HG03575 (cell line): ENCODE data around the gene JMJD8.

Experiments
- ATAC-seq: cut with Tn5 transposase; IDR thresholded peaks from one replicate; pipeline ENCODE4 v1.9.1; 2021; ENCODE audit not compliant: unreplicated experiment, insufficient number of reproducible peaks, low FRiP score; ENCODE audit errors: extremely low read depth

JMJD8 gene

DNA sequence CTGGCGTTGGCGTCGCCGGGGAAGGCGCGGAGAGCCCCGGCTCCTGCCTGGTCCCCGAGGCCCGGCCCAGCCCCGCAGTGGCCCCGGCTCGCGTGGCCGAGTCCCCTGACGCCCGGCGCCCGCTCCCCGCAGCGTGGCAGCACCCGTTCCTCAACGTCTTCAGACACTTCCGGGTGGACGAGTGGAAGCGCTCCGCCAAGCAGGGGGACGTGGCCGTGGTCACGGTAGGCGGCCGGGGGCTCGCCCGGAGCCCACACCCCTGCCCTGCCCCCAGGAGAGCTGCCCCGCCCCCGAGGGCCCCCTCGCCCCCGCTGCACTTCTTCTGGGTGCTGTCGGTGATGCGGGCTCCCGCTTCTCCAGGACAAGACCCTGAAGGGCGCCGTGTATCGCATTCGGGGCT, 34.5 kb downstream of the JMJD8 start:
- ATAC-seq = no peak

DNA sequence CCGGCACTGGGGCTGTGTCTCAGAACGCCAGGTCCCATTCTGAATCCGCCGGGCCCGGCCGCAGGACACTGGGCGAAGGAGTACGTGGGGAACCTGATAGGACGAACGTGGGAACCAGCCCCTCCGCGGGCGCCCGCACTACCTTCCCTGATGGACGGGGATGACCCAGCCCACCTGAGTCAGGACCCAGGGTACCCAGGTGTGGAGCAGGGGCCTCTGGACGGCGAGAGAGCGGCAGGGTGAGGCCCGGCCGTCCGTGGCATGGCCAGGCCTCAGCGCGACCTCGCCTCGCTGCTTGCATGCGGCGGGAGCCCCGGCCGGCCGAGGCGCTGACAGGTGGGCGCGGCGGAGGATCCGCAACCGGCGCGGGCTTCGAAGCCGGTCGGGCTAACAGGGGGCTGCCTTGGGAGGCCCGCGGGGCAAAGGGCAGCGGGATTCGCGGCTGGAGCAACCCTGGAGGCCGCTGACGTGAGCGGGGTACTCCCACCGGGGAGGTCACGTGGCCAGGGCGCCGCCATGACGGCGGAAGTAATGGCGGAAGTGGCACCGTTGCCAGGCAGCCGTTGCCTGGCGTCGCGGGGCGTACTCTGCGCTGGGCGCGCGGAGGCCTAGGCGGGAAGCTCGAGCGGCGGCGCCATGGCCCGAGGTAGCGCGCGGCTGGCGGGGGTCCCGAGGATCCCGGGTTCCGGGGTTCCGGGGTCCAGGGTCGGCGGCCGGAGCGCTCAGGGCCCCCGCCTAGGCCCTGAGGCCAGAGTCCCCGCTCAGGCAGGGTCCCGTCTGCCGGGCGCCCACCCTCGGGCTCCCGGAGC, 35.1 kb downstream of the JMJD8 start, which contains the start of gene WDR90:
TSS of gene WDR90 (plus strand) at position 585 of the 809 bp plus-strand sequence. CDS start at position 637, 52 bp downstream.
- ATAC-seq = no peak

DNA sequence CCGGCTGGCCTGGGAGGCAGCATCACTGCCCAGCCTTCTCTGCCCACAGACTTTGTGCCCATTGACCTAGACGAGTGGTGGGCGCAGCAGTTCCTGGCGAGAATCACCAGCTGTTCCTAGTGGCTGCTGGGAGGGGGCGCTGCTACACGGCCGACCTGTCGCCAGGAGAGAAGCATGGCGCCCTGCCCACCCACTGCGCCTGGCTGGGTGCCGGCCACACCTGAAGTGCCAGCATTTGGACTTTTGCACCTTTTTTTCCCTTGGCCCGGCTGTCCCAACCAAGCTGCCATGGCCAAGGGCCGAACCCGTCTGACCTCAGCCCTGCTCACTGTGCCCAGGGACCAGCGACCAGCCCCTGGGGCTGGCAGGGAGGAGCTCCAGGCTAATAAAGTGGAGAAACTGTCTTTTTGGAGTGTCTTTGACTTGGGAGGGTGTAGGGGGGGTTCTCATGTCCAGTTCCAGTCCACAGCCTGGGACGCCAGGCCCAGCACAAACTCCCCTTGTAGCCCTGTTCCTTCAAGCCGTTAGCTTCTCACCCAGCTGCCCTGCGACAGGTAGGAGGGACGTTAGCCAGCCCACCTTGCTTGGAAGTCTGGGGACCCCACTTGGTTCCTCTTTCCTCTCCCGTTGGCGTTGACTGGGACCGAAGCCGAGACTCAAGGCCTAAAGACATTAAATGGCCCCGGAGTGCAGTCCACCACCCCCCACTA, 35.9 kb downstream of the JMJD8 start:
- ATAC-seq = no peak

DNA sequence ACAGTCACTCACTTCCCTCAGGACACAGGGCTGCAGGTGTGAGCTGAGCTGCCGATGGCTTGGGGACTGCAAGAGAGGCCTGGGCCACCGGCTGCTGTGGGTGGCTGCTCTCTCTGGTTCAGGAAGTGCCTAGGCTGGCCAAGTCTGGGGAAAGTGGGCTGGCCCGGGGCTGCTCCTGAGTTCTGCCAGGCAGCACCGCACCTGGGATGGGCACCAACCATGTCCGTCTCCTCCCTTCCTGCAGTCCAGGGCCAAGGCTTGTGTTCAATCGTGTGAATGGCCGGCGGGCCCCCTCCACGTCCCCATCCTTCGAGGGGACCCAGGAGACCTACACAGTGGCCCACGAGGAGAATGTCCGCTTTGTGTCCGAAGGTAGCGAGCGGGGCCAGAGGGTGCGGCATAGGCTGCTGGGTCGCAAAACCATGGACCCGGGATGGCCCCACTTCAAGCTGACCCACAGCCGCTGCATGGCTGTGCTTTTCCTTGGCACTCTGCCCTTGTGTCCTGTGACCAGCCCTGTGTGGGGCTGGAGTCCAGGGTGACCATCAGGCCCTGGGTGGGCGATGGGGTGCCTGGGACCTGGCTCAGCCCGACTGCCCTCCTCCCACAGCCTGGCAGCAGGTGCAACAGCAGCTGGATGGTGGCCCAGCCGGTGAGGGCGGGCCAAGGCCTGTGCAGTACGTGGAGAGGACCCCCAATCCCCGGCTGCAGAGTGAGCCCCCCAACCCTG, 36.8 kb downstream of the JMJD8 start:
- no peak for ATAC-seq

DNA sequence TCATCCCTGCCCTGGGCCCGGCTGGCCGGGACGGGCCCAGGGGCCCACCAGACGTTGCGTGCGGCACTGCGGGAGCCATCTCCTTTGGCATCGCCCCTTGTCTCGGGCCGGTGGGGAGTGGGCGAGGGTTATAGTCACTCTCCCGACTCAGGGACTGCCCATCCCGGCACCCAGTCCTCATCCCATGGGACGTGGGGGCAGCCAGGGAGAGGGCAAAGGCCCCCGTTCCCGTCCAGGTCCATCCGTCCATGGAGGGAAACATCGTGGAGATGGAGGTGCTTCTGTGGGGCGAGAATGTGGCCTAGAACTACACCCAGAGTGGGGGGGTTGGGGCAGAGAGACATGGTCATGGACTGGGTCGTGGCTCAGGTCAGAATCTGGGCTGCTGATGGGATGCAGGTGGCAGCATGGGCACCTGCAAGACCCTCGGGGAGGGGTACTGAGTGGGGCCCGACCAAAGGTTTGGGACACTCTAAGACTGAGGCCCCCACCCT, 37.4 kb downstream of the JMJD8 start:
- no peak for ATAC-seq

DNA sequence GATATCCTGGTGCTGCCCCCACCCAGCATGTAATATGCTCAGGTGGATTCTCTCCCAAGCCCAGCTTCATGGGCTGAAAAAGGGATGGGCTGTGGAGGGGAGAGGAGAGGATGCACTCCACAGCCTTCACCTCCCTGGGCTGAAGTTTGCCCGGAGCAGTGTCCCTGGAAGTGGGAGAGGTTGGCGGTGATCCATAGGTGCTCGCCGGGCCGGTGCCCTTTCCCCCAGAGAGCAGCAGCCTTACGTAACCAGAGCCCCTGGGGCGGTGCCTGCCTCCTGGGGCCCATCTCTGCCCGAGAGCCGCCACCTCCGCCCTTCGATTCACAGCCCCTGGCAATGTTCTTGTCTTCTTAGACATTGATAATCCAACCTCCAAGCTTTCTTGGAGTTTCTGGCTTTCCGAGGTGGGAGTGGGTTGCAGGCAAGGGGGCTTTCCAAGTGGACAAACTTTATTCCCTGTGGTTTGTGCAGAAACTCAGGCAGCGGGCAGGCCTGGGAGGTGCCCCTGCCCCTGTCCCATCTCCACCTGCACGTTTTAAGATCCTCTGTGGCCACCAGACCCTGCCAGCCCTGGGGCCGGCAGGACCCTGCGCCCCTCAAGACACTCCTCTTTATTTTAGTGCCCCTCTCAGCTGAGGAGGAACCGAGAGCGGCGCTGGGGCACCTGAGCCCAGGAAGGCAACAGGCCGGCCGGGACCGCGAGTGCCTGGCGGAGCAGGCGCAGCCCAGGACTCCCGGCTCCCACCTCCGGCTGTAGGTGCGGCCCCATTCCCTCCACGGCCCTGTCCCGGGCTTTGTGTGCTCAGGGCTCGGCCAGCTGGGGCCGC, 38.1 kb downstream of the JMJD8 start:
- ATAC-seq = no peak

DNA sequence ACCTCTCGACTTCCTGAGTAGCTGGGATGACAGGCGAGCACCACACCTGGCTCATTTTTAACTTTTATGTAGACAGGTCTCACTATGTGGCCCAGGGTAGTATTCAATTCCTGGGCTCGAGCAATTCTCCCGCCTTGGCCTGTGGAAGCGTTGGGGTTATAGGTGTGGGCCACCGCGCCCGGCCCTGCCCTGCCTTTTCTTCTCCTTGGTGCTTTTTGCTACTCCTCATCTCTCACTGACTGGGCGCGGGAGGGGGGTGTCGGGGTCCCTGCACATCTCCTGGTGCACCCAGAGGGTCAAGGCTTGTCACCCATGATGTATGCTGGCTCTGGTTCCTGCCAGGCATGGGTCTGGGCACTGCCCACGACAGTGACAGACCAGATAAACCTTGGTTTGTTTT, 39.6 kb downstream of the JMJD8 start:
- no peak for ATAC-seq

DNA sequence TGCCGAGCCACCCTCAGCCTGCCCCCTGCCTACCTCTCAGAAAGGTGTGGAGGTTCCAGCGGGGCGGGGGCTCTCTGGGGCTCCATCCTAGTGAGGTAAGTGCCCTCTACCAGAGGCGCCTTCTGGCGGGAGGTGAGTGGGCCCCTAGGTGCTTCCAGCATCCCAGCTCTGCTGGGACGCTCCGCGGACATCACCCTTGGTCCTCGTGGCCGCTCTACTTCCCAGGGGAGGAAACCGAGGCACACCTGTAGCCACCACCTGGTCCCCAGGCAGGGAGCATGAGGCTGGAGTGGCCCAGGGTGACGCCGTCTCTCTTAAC, 41.1 kb downstream of the JMJD8 start:
- no peak for ATAC-seq

DNA sequence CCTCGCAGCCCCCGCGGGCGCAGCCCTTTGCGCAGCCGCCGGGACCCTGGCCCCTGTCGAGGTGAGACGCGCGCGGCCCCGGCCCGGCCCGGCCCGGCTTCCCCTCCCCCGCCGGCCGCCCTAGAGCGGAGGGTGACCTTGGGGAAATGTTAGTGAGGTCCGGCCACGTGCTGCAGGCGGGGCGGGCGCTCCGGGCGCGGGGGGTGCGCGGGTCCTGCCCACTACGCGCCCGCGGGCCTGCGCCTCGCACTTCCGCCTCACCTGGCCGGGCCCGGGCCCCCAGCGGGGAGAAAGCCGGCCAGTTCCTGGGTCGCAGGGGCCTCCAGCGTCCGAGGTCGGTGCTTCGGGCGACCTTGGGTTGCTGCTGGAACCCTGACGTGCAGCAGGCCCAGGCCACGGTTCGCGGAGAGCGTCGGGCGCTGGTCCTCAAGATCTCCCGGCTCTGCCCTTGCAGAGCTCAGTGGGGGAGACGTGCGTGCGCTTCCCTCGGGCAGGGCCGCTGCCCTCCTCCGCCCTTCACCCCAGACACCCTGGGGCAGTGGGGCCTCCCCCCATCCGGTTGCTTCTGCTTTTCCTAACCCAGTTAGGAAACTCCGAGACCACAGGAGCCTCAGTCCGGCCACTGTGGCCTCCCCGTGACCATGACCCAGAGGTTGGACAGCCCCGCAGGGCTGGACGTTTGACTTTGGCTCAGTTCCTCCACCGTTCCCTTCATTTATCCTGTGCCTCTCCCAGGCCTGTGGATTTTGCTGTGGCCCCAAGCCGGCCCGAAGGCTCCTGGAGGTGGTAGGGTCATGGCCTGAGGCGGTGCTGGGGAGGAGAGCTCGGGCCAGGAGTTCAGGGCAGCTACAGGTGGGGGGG, 41.7 kb downstream of the JMJD8 start:
- no peak for ATAC-seq

DNA sequence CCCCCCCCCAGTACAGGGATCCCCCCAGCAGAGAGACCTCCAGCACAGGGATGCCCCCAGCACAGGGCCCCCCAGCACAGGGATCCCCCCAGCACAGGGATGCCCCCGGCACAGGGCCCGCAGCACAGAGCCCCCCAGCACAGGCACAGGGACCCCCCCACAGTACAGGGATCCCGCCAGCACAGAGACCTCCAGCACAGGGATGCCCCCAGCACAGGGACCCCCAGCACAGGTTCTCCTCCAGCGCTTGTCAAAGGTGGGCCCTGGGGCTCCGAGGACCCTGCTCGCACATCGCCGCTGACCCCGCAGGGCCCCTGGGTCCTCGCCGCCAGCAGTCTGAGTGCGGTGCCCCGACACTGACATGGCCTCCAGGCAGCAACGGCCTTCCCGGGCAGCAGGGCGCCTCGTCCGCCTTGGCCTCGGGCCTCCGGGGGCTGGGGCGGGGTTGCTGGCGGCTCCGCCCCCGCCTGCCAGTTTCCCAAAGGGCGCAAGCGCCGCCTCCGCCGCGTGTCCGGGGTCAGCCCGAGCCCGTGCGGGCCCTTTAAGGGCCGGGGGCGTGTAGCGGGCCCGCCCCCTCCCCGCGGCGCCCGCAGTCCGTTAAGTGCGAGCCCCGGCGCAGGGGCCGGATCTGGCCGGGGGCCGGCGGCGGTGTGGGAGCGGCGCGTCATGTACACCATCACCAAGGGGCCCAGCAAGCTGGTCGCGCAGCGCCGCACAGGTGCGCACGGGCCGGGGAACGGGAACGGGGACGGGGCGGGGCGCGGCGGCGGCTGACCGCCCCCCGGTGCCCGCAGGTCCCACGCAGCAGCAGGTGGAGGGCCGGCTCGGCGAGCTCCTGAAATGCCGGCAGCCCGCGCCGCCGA, 42.6 kb downstream of the JMJD8 start, which contains the start of gene MCRIP2:
TSS of gene MCRIP2 (plus strand) at position 503 of the 863 bp plus-strand sequence. CDS start at position 667, 164 bp downstream.
- no peak for ATAC-seq

DNA sequence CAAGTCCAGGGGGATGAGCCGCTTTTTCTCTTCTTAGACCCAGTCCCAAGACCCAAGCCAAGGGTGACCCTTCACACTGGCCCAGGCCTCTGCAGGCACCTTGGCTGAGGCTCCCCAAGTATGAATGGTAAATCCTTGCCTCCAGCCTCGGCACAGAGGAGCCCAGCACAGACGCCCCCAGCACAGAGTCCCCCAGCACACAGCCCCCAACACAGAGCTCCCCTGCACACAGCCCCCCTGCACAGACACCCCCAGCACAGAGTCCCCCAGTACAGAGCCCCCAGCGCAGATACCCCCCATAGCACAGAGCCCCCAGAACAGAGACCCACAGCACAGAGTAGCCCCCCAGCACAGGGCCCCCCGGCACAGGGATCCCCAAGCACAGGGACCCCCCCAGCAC, 43.5 kb downstream of the JMJD8 start:
- ATAC-seq = no peak

DNA sequence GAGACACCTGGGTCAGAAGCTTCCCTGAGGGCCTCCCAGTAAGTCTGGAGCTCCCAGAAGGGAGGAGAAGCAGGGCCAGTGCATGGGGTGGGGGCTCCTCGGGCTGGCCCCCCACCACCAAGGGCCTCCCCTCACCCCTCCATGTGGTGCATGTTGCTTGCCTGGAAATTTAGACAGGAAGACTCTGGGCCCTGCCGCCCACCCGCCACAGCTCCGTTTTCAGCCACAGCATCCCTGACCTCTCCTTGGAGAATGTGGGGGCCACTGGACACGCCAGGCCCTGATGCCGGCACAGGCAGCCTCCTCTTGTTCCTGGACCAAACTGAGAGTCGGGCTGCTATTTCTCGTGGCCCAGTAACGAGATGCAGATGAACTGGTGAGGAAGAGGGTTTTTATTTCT, 45.3 kb downstream of the JMJD8 start:
- ATAC-seq = no peak

DNA sequence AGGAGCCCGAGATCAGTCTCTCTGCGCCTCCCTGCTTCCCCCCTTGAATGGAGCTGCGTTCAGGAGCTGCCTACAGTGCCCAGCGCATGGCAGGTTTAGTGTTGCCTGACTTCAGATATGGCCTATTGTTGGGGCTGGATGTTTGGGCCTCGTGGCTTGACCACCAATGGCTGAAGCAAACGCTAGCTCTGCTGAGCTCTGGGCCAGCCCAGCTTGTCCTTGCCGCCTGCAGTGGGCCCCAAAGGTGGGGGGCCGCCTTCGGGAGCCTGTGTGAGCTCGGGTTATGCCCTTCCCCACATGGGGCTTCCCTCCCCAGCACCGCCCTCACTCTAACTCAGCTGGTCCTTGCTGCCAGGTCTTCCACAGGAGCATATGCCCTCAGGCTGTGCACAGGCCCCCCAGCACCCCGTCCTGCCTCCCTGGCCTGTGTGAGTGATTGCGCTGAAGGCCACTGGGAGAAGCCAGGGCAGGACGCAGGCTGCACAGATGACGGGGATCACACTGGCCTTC, 46.0 kb downstream of the JMJD8 start:
- no peak for ATAC-seq

DNA sequence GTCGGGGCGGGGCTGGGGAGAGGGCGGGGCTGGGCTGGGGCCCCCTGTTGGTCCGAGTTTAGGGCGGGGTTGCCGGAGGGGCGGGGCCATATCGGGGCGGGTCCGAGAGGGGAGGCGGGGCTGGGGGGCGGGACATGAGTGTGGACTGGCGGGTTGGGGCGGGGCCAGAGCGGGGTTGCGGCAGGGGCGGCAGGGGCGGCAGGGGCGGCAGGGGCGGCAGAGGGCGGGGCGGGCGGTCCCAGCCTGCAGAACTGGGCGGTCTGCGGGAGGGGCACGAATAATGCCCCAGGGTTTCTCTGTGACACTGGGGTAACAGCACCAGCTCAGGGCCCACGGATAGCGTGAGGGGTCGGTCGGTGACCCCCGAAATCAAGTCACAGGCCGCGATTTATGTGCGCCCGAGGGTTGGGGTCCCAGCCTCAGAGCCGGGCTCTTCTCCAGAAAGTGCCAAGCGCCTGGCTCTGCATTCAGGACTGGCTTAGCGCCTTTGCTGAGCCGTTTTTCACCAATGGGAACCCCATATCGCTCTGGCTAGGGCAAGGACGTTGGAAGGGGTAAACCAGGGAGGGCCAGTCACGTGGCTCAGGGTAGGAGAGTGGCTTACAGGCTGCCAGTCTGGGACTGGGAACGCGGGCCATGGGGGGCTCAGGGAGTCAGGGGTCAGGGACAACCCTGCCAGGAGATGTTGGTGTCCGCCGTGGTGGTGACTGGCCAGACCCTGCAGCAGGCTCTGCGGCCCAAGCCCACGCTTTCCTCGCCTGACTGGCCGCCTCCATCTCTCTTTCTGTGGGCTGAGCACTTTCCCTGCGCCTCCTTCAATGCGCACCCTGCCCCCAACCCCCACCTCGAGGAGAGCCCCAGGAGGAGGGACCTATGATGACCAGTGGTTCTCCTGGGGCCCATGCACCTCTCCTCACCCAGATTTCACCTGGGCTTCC, 46.8 kb downstream of the JMJD8 start:
- ATAC-seq = no peak

DNA sequence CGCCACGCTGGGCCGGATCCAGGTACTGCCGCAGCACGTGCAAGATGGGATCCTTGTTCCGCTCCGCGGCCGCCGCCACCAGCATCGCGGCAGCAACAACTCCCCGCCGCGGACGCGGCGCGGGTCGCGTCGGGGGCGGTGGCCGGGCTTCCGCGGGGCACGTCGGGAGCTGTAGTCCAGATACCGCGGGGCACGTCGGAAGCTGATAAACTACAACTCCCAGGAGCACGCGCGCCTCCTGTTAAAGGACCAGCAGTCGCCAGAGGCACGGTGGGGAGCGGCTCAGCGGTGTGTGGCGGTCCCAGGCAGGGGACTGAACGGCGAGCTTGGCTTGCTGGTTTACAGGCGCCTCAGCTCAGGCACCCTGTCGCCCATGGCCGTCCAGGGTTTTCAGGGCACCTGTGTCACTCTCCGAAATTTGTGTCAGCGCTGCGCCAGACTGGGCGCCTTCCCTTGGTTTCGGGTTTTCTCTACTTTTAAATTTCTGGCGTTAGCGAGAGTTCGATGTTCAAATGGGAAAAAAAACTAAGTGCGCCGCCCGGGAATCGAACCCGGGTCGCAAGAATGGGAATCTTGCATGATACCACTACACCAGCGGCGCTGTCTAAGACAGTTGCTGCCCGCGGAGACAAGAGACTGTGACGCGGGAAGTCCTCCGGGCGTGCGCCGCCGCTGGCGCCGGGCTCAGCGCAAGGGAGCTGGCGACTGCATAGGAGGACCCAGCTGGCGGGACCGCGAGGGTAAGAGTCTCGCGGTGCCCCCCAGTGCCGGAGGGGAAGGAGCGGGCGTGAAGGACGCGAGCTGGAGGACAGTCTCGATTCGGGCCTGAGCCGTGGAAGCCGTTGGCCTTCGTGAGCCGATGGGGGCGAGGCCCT, 47.7 kb downstream of the JMJD8 start, which contains the start of gene METTL26:
TSS of gene METTL26 (minus strand) at position 100 of the 875 bp plus-strand sequence. CDS start at position 85, 15 bp downstream.
- ATAC-seq = no peak
